A549 (cell line): ENCODE measurements around the gene PRTG.

Experiments
- CHD2 ChIP-seq: fragments of 150-350 bp; IDR thresholded peaks from 2 replicates; pipeline ENCODE4 v1.6.1; 2014; ENCODE audit warnings: low read length; ENCODE audit not compliant: partially characterized antibody
- HDAC2 ChIP-seq: fragments of 200-600 bp; sonication (generic); IDR thresholded peaks from 2 replicates; pipeline ENCODE4 v1.6.1; 2016
- JUNB ChIP-seq: fragments of >200 bp; sonication (Bioruptor Twin); formaldehyde crosslinking; IDR thresholded peaks from 2 replicates; pipeline ENCODE4 v1.6.1; 2016
- MYC ChIP-seq: IDR thresholded peaks from 2 replicates; pipeline ENCODE4 v1.6.1; 2012; ENCODE audit warnings: mild to moderate bottlenecking, inconsistent platforms, low read length, improper control_type of control experiment, borderline replicate concordance
- RCOR1 ChIP-seq: fragments of 150-350 bp; IDR thresholded peaks from 2 replicates; pipeline ENCODE4 v1.6.1; 2014; ENCODE audit warnings: antibody characterized with exemption, low read length, low read depth
- SMC3 ChIP-seq: fragments of >200 bp; sonication (Bioruptor Twin); formaldehyde crosslinking; IDR thresholded peaks from 3 replicates; pipeline ENCODE4 v1.6.1; 2018; ENCODE audit warnings: inconsistent platforms
- TFCP2L1 ChIP-seq: fragments of 250-450 bp; sonication (Bioruptor Pico); IDR thresholded peaks from 2 replicates; pipeline ENCODE4 v1.5.0; 2021; ENCODE audit warnings: mild to moderate bottlenecking
- TF ChIP-seq, protein P1 (sequence below): fragments of >200 bp; sonication (Bioruptor Twin); formaldehyde crosslinking; IDR thresholded peaks from 3 replicates; pipeline ENCODE4 v1.5.1; 2016
- TF ChIP-seq, protein P2 (sequence below): IDR thresholded peaks from 2 replicates; pipeline ENCODE4 v1.6.1; 2012; ENCODE audit warnings: low read depth, borderline replicate concordance
- TF ChIP-seq, protein P3 (sequence below): IDR thresholded peaks from 2 replicates; pipeline ENCODE4 v1.6.1; 2012

DNA sequence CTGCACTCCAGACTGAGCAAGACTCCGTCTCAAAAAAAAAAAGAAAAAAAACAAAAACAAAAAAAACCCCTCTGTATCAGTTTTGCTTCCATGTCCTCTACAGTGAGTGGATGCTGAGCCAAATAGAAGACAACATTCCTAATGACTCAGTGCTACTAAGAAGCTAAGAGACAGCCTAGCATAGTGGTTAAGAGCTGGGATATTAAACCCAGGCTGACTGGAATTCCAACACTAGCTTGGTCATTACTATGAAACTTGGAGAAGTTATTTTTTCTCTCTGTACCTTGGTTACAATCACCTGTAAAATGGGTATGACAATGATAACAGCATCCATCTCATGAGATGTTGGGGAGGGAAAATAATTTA is 93.9 kb downstream of the PRTG start:
- TF ChIP-seq, protein P1, sequence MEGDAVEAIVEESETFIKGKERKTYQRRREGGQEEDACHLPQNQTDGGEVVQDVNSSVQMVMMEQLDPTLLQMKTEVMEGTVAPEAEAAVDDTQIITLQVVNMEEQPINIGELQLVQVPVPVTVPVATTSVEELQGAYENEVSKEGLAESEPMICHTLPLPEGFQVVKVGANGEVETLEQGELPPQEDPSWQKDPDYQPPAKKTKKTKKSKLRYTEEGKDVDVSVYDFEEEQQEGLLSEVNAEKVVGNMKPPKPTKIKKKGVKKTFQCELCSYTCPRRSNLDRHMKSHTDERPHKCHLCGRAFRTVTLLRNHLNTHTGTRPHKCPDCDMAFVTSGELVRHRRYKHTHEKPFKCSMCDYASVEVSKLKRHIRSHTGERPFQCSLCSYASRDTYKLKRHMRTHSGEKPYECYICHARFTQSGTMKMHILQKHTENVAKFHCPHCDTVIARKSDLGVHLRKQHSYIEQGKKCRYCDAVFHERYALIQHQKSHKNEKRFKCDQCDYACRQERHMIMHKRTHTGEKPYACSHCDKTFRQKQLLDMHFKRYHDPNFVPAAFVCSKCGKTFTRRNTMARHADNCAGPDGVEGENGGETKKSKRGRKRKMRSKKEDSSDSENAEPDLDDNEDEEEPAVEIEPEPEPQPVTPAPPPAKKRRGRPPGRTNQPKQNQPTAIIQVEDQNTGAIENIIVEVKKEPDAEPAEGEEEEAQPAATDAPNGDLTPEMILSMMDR = no peak
- TF ChIP-seq JUNB (no peak), CHD2 (no peak), TFCP2L1 (CRISPR knock-in tag) (no peak), HDAC2 (no peak), MYC (no peak), RCOR1 (no peak), SMC3 (no peak)
- TF ChIP-seq, protein P2, sequence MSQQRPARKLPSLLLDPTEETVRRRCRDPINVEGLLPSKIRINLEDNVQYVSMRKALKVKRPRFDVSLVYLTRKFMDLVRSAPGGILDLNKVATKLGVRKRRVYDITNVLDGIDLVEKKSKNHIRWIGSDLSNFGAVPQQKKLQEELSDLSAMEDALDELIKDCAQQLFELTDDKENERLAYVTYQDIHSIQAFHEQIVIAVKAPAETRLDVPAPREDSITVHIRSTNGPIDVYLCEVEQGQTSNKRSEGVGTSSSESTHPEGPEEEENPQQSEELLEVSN = no peak
- TF ChIP-seq, protein P3, sequence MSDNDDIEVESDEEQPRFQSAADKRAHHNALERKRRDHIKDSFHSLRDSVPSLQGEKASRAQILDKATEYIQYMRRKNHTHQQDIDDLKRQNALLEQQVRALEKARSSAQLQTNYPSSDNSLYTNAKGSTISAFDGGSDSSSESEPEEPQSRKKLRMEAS = no peak
